Vagina (tissue), 2 donors: ENCODE results near the gene ASXL3. TPM values are rescaled to one million over a fixed set of nuclear protein-coding genes. Genes with fewer than 3 reads are reported as not detected.
A peak's percentile ranks its signal among the peaks of the same experiment; 100 is the strongest.

Experiments
- DNase-seq, 2 donors: peaks; one replicate each; pipeline ENCODE4 v3.0.0-alpha.2; 2017; ENCODE audit errors: extremely low spot score in 2 of 2
- H3K27ac ChIP-seq: fragments of 200-600 bp; sonication (generic); one replicate; pipeline ENCODE4 v1.5.1; 2019
- H3K27me3 ChIP-seq: fragments of 200-600 bp; sonication (generic); one replicate; pipeline ENCODE4 v1.5.1; 2019
- H3K36me3 ChIP-seq, 2 donors: fragments of 200-600 bp; sonication (generic); one replicate each; pipeline ENCODE4 v1.5.1; 2017 to 2019
- H3K4me1 ChIP-seq: fragments of 200-600 bp; sonication (generic); one replicate; pipeline ENCODE4 v1.5.1; 2019
- H3K4me3 ChIP-seq, 2 donors: fragments of 200-600 bp; sonication (generic); 1 replicate in 1 of 2; 2 replicates in 1 of 2; pipeline ENCODE4 v1.5.1; 2016 to 2019
- H3K9me3 ChIP-seq: fragments of 200-600 bp; sonication (generic); one replicate; pipeline ENCODE4 v1.5.1; 2019
- CTCF ChIP-seq, 3 experiments: fragments of 450-650 bp in 2 of 3; fragments of 200-600 bp in 1 of 3; sonication (generic) in 1 of 3; IDR thresholded peaks; one replicate each; pipeline ENCODE4 v1.5.1; 2017 to 2019; ENCODE audit warnings: antibody characterized with exemption in 3 of 3, mild to moderate bottlenecking in 2 of 3, moderate library complexity in 2 of 3
- POLR2A ChIP-seq, 2 donors: fragments of 450-650 bp; IDR thresholded peaks; one replicate each; pipeline ENCODE4 v1.6.1; 2017; ENCODE audit warnings: antibody characterized with exemption in 2 of 2, mild to moderate bottlenecking in 2 of 2, moderate library complexity in 2 of 2
- POLR2AphosphoS5 ChIP-seq, 2 donors: sonication (generic); formaldehyde crosslinking; IDR thresholded peaks; one replicate each; pipeline ENCODE4 v1.9.0; 2017; ENCODE audit warnings: antibody characterized with exemption in 2 of 2, mild to moderate bottlenecking in 2 of 2, low read depth in 1 of 2; ENCODE audit not compliant: insufficient read depth in 1 of 2
- intact Hi-C: fragments of 100-400 bp; cut with DNase I; formaldehyde crosslinking; loops from one replicate; pipeline ENCODE4 v1.15.1; 2023
- total RNA-seq: library from RNA; depleted of rRNA; stranded (reverse); fragments of >200 nt; gene quantifications from one replicate; pipeline ENCODE4 v1.2.3, GENCODE V29; 2016

ASXL3 gene
- total RNA-seq, 1 donor from 2014 or later = 5.9 TPM

GRCh38 chr18:33576999-33577646 lies 896 bp upstream of the ASXL3 start:
- Histone ChIP-seq H3K4me1 (peaks cover 6% of the 10 kb centered on the region), H3K36me3 (no peaks in the 10 kb centered on the region), H3K27me3 (no peaks in the 10 kb centered on the region), H3K4me3 (peak overlapping the region; percentile 84 to 93), H3K27ac (peak overlapping the region; percentile 93), H3K9me3 (no peaks in the 10 kb centered on the region)
- DNase-seq = no peak
- intact Hi-C loops = no loop called here
- TF ChIP-seq POLR2A (IDR thresholded peaks at IDR 0.05) (no peak), POLR2AphosphoS5 (IDR thresholded peaks at IDR 0.05; ENCODE audit: insufficient read depth in 1 of 2, low read depth in 1 of 2) (no peak), CTCF (IDR thresholded peaks at IDR 0.05) (no peak)

- peak overlapping the region; percentile 84 to 93 for H3K4me3 ChIP-seq
- no peaks in the 10 kb centered on the region for H3K36me3 ChIP-seq
- TF ChIP-seq POLR2AphosphoS5 (IDR thresholded peaks at IDR 0.05; ENCODE audit: insufficient read depth in 1 of 2, low read depth in 1 of 2) (peak in 1 of 2 donors; percentile 18), POLR2A (IDR thresholded peaks at IDR 0.05) (no peak), CTCF (IDR thresholded peaks at IDR 0.05) (no peak)
- H3K27ac ChIP-seq = peak overlapping the region; percentile 80
- intact Hi-C loops = no loop called here
- no peaks in the 10 kb centered on the region for H3K9me3 ChIP-seq
- DNase-seq = no peak
- H3K4me1 ChIP-seq = peaks cover 6% of the 10 kb centered on the region
- H3K27me3 ChIP-seq = no peaks in the 10 kb centered on the region
These were observed 714 bp downstream of the ASXL3 start for GRCh38 chr18:33578518-33579348.

GRCh38 chr18:33579349-33580215 lies 1.6 kb downstream of the ASXL3 start:
- no peaks in the 10 kb centered on the region for H3K27me3 ChIP-seq
- no peak for DNase-seq
- H3K27ac ChIP-seq = peak overlapping the region; percentile 80
- H3K36me3 ChIP-seq = no peaks in the 10 kb centered on the region
- peaks cover 6% of the 10 kb centered on the region for H3K4me1 ChIP-seq
- peak overlapping the region; percentile 84 to 93 for H3K4me3 ChIP-seq
- no peaks in the 10 kb centered on the region for H3K9me3 ChIP-seq
- TF ChIP-seq POLR2A (IDR thresholded peaks at IDR 0.05) (no peak), POLR2AphosphoS5 (IDR thresholded peaks at IDR 0.05; ENCODE audit: insufficient read depth in 1 of 2, low read depth in 1 of 2) (no peak), CTCF (IDR thresholded peaks at IDR 0.05) (no peak)
- intact Hi-C loops = no loop called here

GRCh38 chr18:33580546-33580945 lies 2.5 kb downstream of the ASXL3 start:
- H3K4me1 ChIP-seq = peaks cover 6% of the 10 kb centered on the region
- no peaks in the 10 kb centered on the region for H3K36me3 ChIP-seq
- TF ChIP-seq CTCF (IDR thresholded peaks at IDR 0.05) = no peak
- TF ChIP-seq POLR2AphosphoS5 (IDR thresholded peaks at IDR 0.05; ENCODE audit: insufficient read depth in 1 of 2, low read depth in 1 of 2) = no peak
- intact Hi-C loops = no loop called here
- DNase-seq = no peak
- H3K27me3 ChIP-seq = no peaks in the 10 kb centered on the region
- H3K9me3 ChIP-seq = no peaks in the 10 kb centered on the region
- H3K4me3 ChIP-seq = no peak overlapping the region
- no peak overlapping the region for H3K27ac ChIP-seq
